Activated CD4-positive, alpha-beta T cell treated with anti-CD3 and anti-CD28 coated beads for 36 hours (primary cell): ENCODE results near the gene MRPL39. TPM values are rescaled to one million over a fixed set of nuclear protein-coding genes. Genes with fewer than 3 reads are reported as not detected.

Experiments
- ATAC-seq: fragments of 200-7000 bp; cut with Tn5 transposase; one replicate; pipeline ENCODE4 v1.10.0; 2021; ENCODE audit warnings: mild to moderate bottlenecking, moderate library complexity
- CTCF ChIA-PET: fragments of 350-600 bp; sonication (Branson Sonifier 250); formaldehyde crosslinking; loops from one replicate; lab custom pipeline; 2021; ENCODE audit warnings: antibody characterized with exemption; lab: Charles Lee
- POLR2A ChIA-PET: fragments of 350-600 bp; sonication (Branson Sonifier 250); formaldehyde crosslinking; loops from one replicate; lab custom pipeline; 2021; ENCODE audit warnings: antibody characterized with exemption, inconsistent platforms; lab: Charles Lee
- DNase-seq: peaks from one replicate; pipeline ENCODE4 v3.0.0-alpha.2; 2020
- H3K27ac Mint-ChIP-seq: one replicate; pipeline ENCODE4 v1.8.0; 2021; ENCODE audit warnings: mixed read lengths
- H3K27me3 Mint-ChIP-seq: one replicate; pipeline ENCODE4 v1.8.0; 2021; ENCODE audit warnings: mixed read lengths
- H3K36me3 Mint-ChIP-seq: one replicate; pipeline ENCODE4 v1.8.0; 2021; ENCODE audit warnings: low read depth, mixed read lengths
- H3K4me1 Mint-ChIP-seq: one replicate; pipeline ENCODE4 v1.8.0; 2021; ENCODE audit warnings: mixed read lengths
- H3K4me3 Mint-ChIP-seq: one replicate; pipeline ENCODE4 v1.8.0; 2021; ENCODE audit warnings: mild to moderate bottlenecking, moderate library complexity, mixed read lengths
- H3K9me3 Mint-ChIP-seq: one replicate; pipeline ENCODE4 v1.8.0; 2021; ENCODE audit warnings: low read depth, mixed read lengths
- intact Hi-C, 2 experiments: fragments of 100-400 bp; cut with DNase I in 1 of 2; cut with micrococcal nuclease in 1 of 2; formaldehyde crosslinking; loops; one replicate each; pipeline versions ENCODE4 v1.14.2 to v1.15.1; 2022 to 2024; cut with DNase I, micrococcal nuclease
- total RNA-seq, 2 experiments: library from RNA; stranded (reverse); gene quantifications; one replicate each; pipeline ENCODE4 v1.2.3, GENCODE V29; 2021

MRPL39 gene
- total RNA-seq, 2 experiments from 2014 or later, result 78.4 to 84.5 TPM

GRCh38 chr21:25579226-25580013, 27.9 kb downstream of the MRPL39 start:
- no peak for DNase-seq
- no peak for ATAC-seq
- Mint-ChIP-seq H3K36me3 (peaks cover 75% of the 10 kb centered on the region), H3K4me1 (peaks cover 69% of the 10 kb centered on the region), H3K9me3 (no peaks in the 10 kb centered on the region), H3K27ac (peak overlapping the region; percentile 56), H3K4me3 (peak overlapping the region; percentile 14), H3K27me3 (no peaks in the 10 kb centered on the region)
- ChIA-PET POLR2A (interaction anchor here (0.6 to 1.0 kb wide), 4 partner anchors 10 to 139 kb away, joined by 3 to 4 read pairs (median 4); no protein-coding TSS in a partner anchor), CTCF (interaction anchor here (0.6 to 1.4 kb wide), 2 partner anchors 29 to 87 kb away, joined by 3 to 4 read pairs; no protein-coding TSS in a partner anchor)
- intact Hi-C loops, result loop anchor here in 1 of 2 experiments (2.0 to 5.0 kb wide), 2 partner anchors 27 to 227 kb away; partner anchors contain the start of gene MRPL39

GRCh38 chr21:25578056-25578961, 29.0 kb downstream of the MRPL39 start:
- peak overlapping the region; percentile 41 for H3K4me3 Mint-ChIP-seq
- H3K27ac Mint-ChIP-seq, result peak overlapping the region; percentile 96
- H3K36me3 Mint-ChIP-seq, result peaks cover 75% of the 10 kb centered on the region
- H3K9me3 Mint-ChIP-seq, result no peaks in the 10 kb centered on the region
- ATAC-seq (peak; percentile 38), DNase-seq (peak; percentile 75)
- no peaks in the 10 kb centered on the region for H3K27me3 Mint-ChIP-seq
- intact Hi-C loops, result loop anchor here (1.0 to 5.0 kb wide), 3 partner anchors 28 to 226 kb away; partner anchors contain the start of gene MRPL39 (in 1 of the 2)
- H3K4me1 Mint-ChIP-seq, result peaks cover 66% of the 10 kb centered on the region
- ChIA-PET POLR2A (interaction anchor here (0.6 to 1.5 kb wide), 7 partner anchors 14 to 200 kb away, joined by 3 to 5 read pairs (median 4); no protein-coding TSS in a partner anchor), CTCF (interaction anchor here (0.6 to 1.7 kb wide), 7 partner anchors 11 to 156 kb away, joined by 3 to 9 read pairs (median 4); no protein-coding TSS in a partner anchor)

- ChIA-PET CTCF (interaction anchor here (0.6 to 1.7 kb wide), 8 partner anchors 11 to 156 kb away, joined by 3 to 9 read pairs (median 4); no protein-coding TSS in a partner anchor), POLR2A (interaction anchor here (1.1 to 1.5 kb wide), 3 partner anchors 13 to 88 kb away, joined by 4 to 5 read pairs (median 5); no protein-coding TSS in a partner anchor)
- H3K9me3 Mint-ChIP-seq, result no peaks in the 10 kb centered on the region
- intact Hi-C loops, result loop anchor here (1.0 to 5.0 kb wide), 3 partner anchors 29 to 225 kb away; partner anchors contain the start of gene MRPL39 (in 1 of the 2)
- H3K4me1 Mint-ChIP-seq, result peaks cover 65% of the 10 kb centered on the region
- peak overlapping the region; percentile 96 for H3K27ac Mint-ChIP-seq
- peak overlapping the region; percentile 41 for H3K4me3 Mint-ChIP-seq
- DNase-seq (no peak), ATAC-seq (peak; percentile 13)
- H3K27me3 Mint-ChIP-seq, result no peaks in the 10 kb centered on the region
- peaks cover 74% of the 10 kb centered on the region for H3K36me3 Mint-ChIP-seq
Observed at GRCh38 chr21:25577424-25578055, 29.7 kb downstream of the MRPL39 start.

- ChIA-PET POLR2A (interaction anchor here (0.8 to 2.9 kb wide), 10 partner anchors 10 to 177 kb away, joined by 3 to 55 read pairs (median 6); no protein-coding TSS in a partner anchor), CTCF (interaction anchor here (0.6 to 1.9 kb wide), 18 partner anchors 9 to 188 kb away, joined by 3 to 10 read pairs (median 4); no protein-coding TSS in a partner anchor)
- intact Hi-C loops, result loop anchor here (1.0 to 2.0 kb wide), 9 partner anchors 11 to 177 kb away; no protein-coding TSS in a partner anchor
- peak; percentile 34 for ATAC-seq
- Mint-ChIP-seq H3K27ac (peak overlapping the region; percentile 96), H3K4me1 (peaks cover 72% of the 10 kb centered on the region), H3K9me3 (no peaks in the 10 kb centered on the region), H3K4me3 (peak overlapping the region; percentile 93), H3K27me3 (no peaks in the 10 kb centered on the region), H3K36me3 (peaks cover 87% of the 10 kb centered on the region)
- peak; percentile 83 for DNase-seq
Observed at GRCh38 chr21:25573409-25574206, 33.7 kb downstream of the MRPL39 start.

GRCh38 chr21:25572861-25573310, 34.4 kb downstream of the MRPL39 start:
- peak overlapping the region; percentile 93 for H3K4me3 Mint-ChIP-seq
- POLR2A ChIA-PET, result interaction anchor here (0.6 to 2.9 kb wide), 16 partner anchors 10 to 176 kb away, joined by 3 to 55 read pairs (median 4); no protein-coding TSS in a partner anchor
- peak; percentile 53 for ATAC-seq
- CTCF ChIA-PET, result interaction anchor here (0.6 to 1.9 kb wide), 17 partner anchors 8 to 187 kb away, joined by 3 to 10 read pairs (median 4); no protein-coding TSS in a partner anchor
- no peaks in the 10 kb centered on the region for H3K27me3 Mint-ChIP-seq
- no peaks in the 10 kb centered on the region for H3K9me3 Mint-ChIP-seq
- H3K36me3 Mint-ChIP-seq, result peaks cover 87% of the 10 kb centered on the region
- no peak for DNase-seq
- peak overlapping the region; percentile 96 for H3K27ac Mint-ChIP-seq
- intact Hi-C loops, result loop anchor here (1.0 to 2.0 kb wide), 9 partner anchors 11 to 177 kb away; no protein-coding TSS in a partner anchor
- H3K4me1 Mint-ChIP-seq, result peaks cover 68% of the 10 kb centered on the region

- H3K4me3 Mint-ChIP-seq, result peak overlapping the region; percentile 93
- POLR2A ChIA-PET, result interaction anchor here (0.6 to 2.9 kb wide), 3 partner anchors 9 to 149 kb away, joined by 3 to 55 read pairs (median 3); no protein-coding TSS in a partner anchor
- CTCF ChIA-PET, result interaction anchor here (1.2 to 1.8 kb wide), 2 partner anchors 84 to 152 kb away, joined by 5 to 6 read pairs; no protein-coding TSS in a partner anchor
- H3K36me3 Mint-ChIP-seq, result peaks cover 88% of the 10 kb centered on the region
- H3K4me1 Mint-ChIP-seq, result peaks cover 65% of the 10 kb centered on the region
- intact Hi-C loops, result loop anchor here (2.0 kb wide), 2 partner anchors 143 to 151 kb away; no protein-coding TSS in a partner anchor
- ATAC-seq (no peak), DNase-seq (no peak)
- H3K27me3 Mint-ChIP-seq, result no peaks in the 10 kb centered on the region
- peak overlapping the region; percentile 89 for H3K27ac Mint-ChIP-seq
- H3K9me3 Mint-ChIP-seq, result no peaks in the 10 kb centered on the region
Observed at GRCh38 chr21:25571726-25572121, 35.6 kb downstream of the MRPL39 start.

GRCh38 chr21:25569711-25570110, 37.6 kb downstream of the MRPL39 start:
- DNase-seq (no peak), ATAC-seq (no peak)
- CTCF ChIA-PET, result interaction anchor here (0.9 to 1.5 kb wide), 4 partner anchors 59 to 153 kb away, joined by 3 to 4 read pairs (median 4); no protein-coding TSS in a partner anchor
- Mint-ChIP-seq H3K4me3 (peak overlapping the region; percentile 93), H3K36me3 (peaks cover 90% of the 10 kb centered on the region), H3K27me3 (no peaks in the 10 kb centered on the region), H3K9me3 (no peaks in the 10 kb centered on the region), H3K4me1 (peaks cover 47% of the 10 kb centered on the region), H3K27ac (peak overlapping the region; percentile 97)
- intact Hi-C loops, result loop anchor here in 1 of 2 experiments (1.0 kb wide), 1 partner anchor 107 kb away; no protein-coding TSS in a partner anchor
- POLR2A ChIA-PET, result interaction anchor here (0.9 kb wide), 1 partner anchor 58 kb away, joined by 5 read pairs; no protein-coding TSS in a partner anchor

- DNase-seq (no peak), ATAC-seq (no peak)
- H3K27ac Mint-ChIP-seq, result peak overlapping the region; percentile 97
- no peaks in the 10 kb centered on the region for H3K9me3 Mint-ChIP-seq
- H3K27me3 Mint-ChIP-seq, result no peaks in the 10 kb centered on the region
- peaks cover 92% of the 10 kb centered on the region for H3K36me3 Mint-ChIP-seq
- CTCF ChIA-PET, result interaction anchor here (0.9 to 3.2 kb wide), 7 partner anchors 29 to 152 kb away, joined by 3 to 14 read pairs (median 4); no protein-coding TSS in a partner anchor
- peak overlapping the region; percentile 93 for H3K4me3 Mint-ChIP-seq
- intact Hi-C loops, result loop anchor here in 1 of 2 experiments (1.0 kb wide), 1 partner anchor 107 kb away; no protein-coding TSS in a partner anchor
- POLR2A ChIA-PET, result interaction anchor here (0.9 kb wide), 1 partner anchor 57 kb away, joined by 5 read pairs; no protein-coding TSS in a partner anchor
- H3K4me1 Mint-ChIP-seq, result peaks cover 45% of the 10 kb centered on the region
Observed at GRCh38 chr21:25569084-25569483, 38.2 kb downstream of the MRPL39 start.

GRCh38 chr21:25568246-25568645, 39.0 kb downstream of the MRPL39 start:
- ChIA-PET CTCF (interaction anchor here (0.7 to 3.2 kb wide), 6 partner anchors 28 to 145 kb away, joined by 4 to 14 read pairs (median 5); no protein-coding TSS in a partner anchor), POLR2A (interaction anchor here (0.8 to 2.2 kb wide), 5 partner anchors 8 to 145 kb away, joined by 3 to 5 read pairs (median 4); no protein-coding TSS in a partner anchor)
- Mint-ChIP-seq H3K36me3 (peaks cover 92% of the 10 kb centered on the region), H3K4me3 (peak overlapping the region; percentile 93), H3K4me1 (peaks cover 37% of the 10 kb centered on the region), H3K27me3 (no peaks in the 10 kb centered on the region), H3K9me3 (no peaks in the 10 kb centered on the region), H3K27ac (peak overlapping the region; percentile 100)
- intact Hi-C loops, result no loop called here
- ATAC-seq, result no peak
- DNase-seq, result peak; percentile 55
